ENCODE results near the gene RPS15.
"Not testable (repeated sequence)": the region's sequence is repeated elsewhere in the genome, so short reads cannot be mapped to it uniquely, and the experiment has no call there.

GRCh38 chr19:1439525-1440417 is 1.6 kb downstream of the RPS15 start:
- not testable (repeated sequence) for TF ChIP-seq CTCF (optimal IDR thresholded peaks at IDR 0.05 in 1 of 3, IDR thresholded peaks at IDR 0.05 in 1 of 3, conservative IDR thresholded peaks at IDR 0.05 in 1 of 3; ENCODE audit: extremely low read depth in 1 of 3, insufficient read depth in 2 of 3, low read length in 3 of 3); EZH2 (IDR thresholded peaks at IDR 0.05; ENCODE audit: low read length)

Measured in keratinocyte (primary cell).